ENCODE data around the gene NCS1.

NCS1 gene

GRCh38 chr9:130145658-130146057 lies 26.5 kb upstream of the NCS1 start:
- no peak overlapping the region for H3K4me2 ChIP-seq (ENCODE audit: low read length)
- H3K9me3 ChIP-seq (ENCODE audit: insufficient read depth, low read length) = no peaks in the 10 kb centered on the region
- H3K79me2 ChIP-seq (ENCODE audit: low read length) = no peaks in the 10 kb centered on the region
- peaks cover 16% of the 10 kb centered on the region for H3K27me3 ChIP-seq (ENCODE audit: low read depth, low read length)
- H2AFZ ChIP-seq (ENCODE audit: low read depth, low read length) = no peak overlapping the region
- H3K9ac ChIP-seq (ENCODE audit: low read length) = no peak overlapping the region
- H3K27ac ChIP-seq (ENCODE audit: low read length) = no peak overlapping the region
- H3K36me3 ChIP-seq (replicated peaks; ENCODE audit: low read depth, low read length) = no peaks in the 10 kb centered on the region
- TF ChIP-seq CTCF (IDR thresholded peaks at IDR 0.05; ENCODE audit: low read depth, low read length) (no peak), EZH2phosphoT487 (IDR thresholded peaks at IDR 0.05; ENCODE audit: low read depth) (no peak)
- H3K4me1 ChIP-seq (ENCODE audit: low read length) = no peaks in the 10 kb centered on the region
- H3K4me3 ChIP-seq (ENCODE audit: low read length) = no peak overlapping the region
- no peaks in the 10 kb centered on the region for H4K20me1 ChIP-seq (ENCODE audit: insufficient read depth, low read length)

- Histone ChIP-seq H3K4me2 (ENCODE audit: low read length) (no peak overlapping the region), H3K9ac (ENCODE audit: low read length) (no peak overlapping the region), H3K36me3 (replicated peaks; ENCODE audit: low read depth, low read length) (no peaks in the 10 kb centered on the region), H4K20me1 (ENCODE audit: insufficient read depth, low read length) (no peaks in the 10 kb centered on the region), H3K4me3 (ENCODE audit: low read length) (no peak overlapping the region), H2AFZ (ENCODE audit: low read depth, low read length) (no peak overlapping the region), H3K9me3 (ENCODE audit: insufficient read depth, low read length) (no peaks in the 10 kb centered on the region), H3K27me3 (ENCODE audit: low read depth, low read length) (peaks cover 16% of the 10 kb centered on the region), H3K79me2 (ENCODE audit: low read length) (no peaks in the 10 kb centered on the region), H3K4me1 (ENCODE audit: low read length) (no peaks in the 10 kb centered on the region), H3K27ac (ENCODE audit: low read length) (no peak overlapping the region)
- TF ChIP-seq EZH2phosphoT487 (IDR thresholded peaks at IDR 0.05; ENCODE audit: low read depth) (no peak), CTCF (IDR thresholded peaks at IDR 0.05; ENCODE audit: low read depth, low read length) (no peak)
Measured at GRCh38 chr9:130147198-130147597, 25.0 kb upstream of the NCS1 start.

GRCh38 chr9:130147910-130148309 lies 24.3 kb upstream of the NCS1 start:
- Histone ChIP-seq H3K27me3 (ENCODE audit: low read depth, low read length) (peaks cover 14% of the 10 kb centered on the region; the same call in 1 of the 2 replicates), H3K27ac (ENCODE audit: low read length) (no peak overlapping the region), H2AFZ (ENCODE audit: low read depth, low read length) (no peak overlapping the region), H3K9me3 (ENCODE audit: insufficient read depth, low read length) (no peaks in the 10 kb centered on the region), H3K4me2 (ENCODE audit: low read length) (no peak overlapping the region), H3K4me3 (ENCODE audit: low read length) (no peak overlapping the region), H4K20me1 (ENCODE audit: insufficient read depth, low read length) (no peaks in the 10 kb centered on the region), H3K9ac (ENCODE audit: low read length) (no peak overlapping the region), H3K36me3 (replicated peaks; ENCODE audit: low read depth, low read length) (no peaks in the 10 kb centered on the region), H3K4me1 (ENCODE audit: low read length) (no peaks in the 10 kb centered on the region), H3K79me2 (ENCODE audit: low read length) (no peaks in the 10 kb centered on the region)
- no peak for TF ChIP-seq CTCF (IDR thresholded peaks at IDR 0.05; ENCODE audit: low read depth, low read length)

- no peaks in the 10 kb centered on the region for H3K4me1 ChIP-seq (ENCODE audit: low read length)
- no peak overlapping the region for H3K4me3 ChIP-seq (ENCODE audit: low read length)
- no peaks in the 10 kb centered on the region for H3K36me3 ChIP-seq (replicated peaks; ENCODE audit: low read depth, low read length)
- H3K9ac ChIP-seq (ENCODE audit: low read length) = no peak overlapping the region
- no peak overlapping the region for H3K27ac ChIP-seq (ENCODE audit: low read length)
- H3K9me3 ChIP-seq (ENCODE audit: insufficient read depth, low read length) = no peaks in the 10 kb centered on the region
- H3K27me3 ChIP-seq (ENCODE audit: low read depth, low read length) = peaks cover 14% of the 10 kb centered on the region; the same call in 1 of the 2 replicates
- no peaks in the 10 kb centered on the region for H3K79me2 ChIP-seq (ENCODE audit: low read length)
- TF ChIP-seq EZH2phosphoT487 (IDR thresholded peaks at IDR 0.05; ENCODE audit: low read depth) (no peak), CTCF (IDR thresholded peaks at IDR 0.05; ENCODE audit: low read depth, low read length) (no peak)
- H3K4me2 ChIP-seq (ENCODE audit: low read length) = no peak overlapping the region
- H2AFZ ChIP-seq (ENCODE audit: low read depth, low read length) = no peak overlapping the region
- H4K20me1 ChIP-seq (ENCODE audit: insufficient read depth, low read length) = no peaks in the 10 kb centered on the region
Measured at GRCh38 chr9:130149031-130149430, 23.2 kb upstream of the NCS1 start.
